RPMI7951 (cell line): ENCODE measurements around the gene C4orf50. TPM values are rescaled to one million over a fixed set of nuclear protein-coding genes. Genes with fewer than 3 reads are reported as not detected.
A peak's percentile ranks its signal among the peaks of the same experiment; 100 is the strongest.
"Not testable (repeated sequence)": the region's sequence is repeated elsewhere in the genome, so short reads cannot be mapped to it uniquely, and the experiment has no call there.

Source experiments
- DNase-seq: peaks from one replicate; pipeline ENCODE4 v3.0.0-alpha.2; 2012; ENCODE audit warnings: low read depth
- total RNA-seq: library from RNA; depleted of rRNA; stranded (reverse); fragments of >200 nt; shearing (Covaris generic); gene quantifications from 2 replicates; pipeline ENCODE4 v1.2.3, GENCODE V29; 2014

The C4orf50 gene
- total RNA-seq, 1 experiment from 2014 or later, result not detected

- DNase-seq, result no peak
These were observed 48.5 kb downstream of the C4orf50 start for GRCh38 chr4:5969777-5970176.

- no peak for DNase-seq
These were observed 48.9 kb downstream of the C4orf50 start for GRCh38 chr4:5969336-5969735.

DNA sequence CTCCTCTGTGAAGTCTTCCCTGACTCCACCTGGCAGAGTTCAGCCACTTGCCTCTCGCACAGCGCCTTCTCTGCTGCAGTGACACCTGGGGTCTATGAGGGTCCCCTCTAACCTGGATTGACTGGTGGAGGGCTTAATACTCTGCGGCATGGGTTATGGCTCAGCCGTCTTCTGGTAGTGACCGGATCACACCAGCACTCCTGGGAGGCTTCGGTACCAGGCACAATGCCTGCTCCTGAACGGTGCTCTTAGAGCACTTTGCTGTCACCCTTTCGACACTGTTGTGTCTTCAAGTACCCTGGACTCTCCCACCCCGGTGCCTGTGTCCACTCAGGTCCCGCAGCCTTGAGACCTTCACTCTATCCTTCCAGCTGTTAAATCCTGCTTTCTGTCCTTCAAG, 50.0 kb downstream of the C4orf50 start:
- DNase-seq, result no peak

- DNase-seq, result no peak
These were observed 50.4 kb downstream of the C4orf50 start for GRCh38 chr4:5967783-5968182.

- DNase-seq, result no peak
These were observed 53.0 kb downstream of the C4orf50 start for GRCh38 chr4:5965225-5965624.

- no peak for DNase-seq
These were observed 54.2 kb downstream of the C4orf50 start for GRCh38 chr4:5964030-5964429.

- DNase-seq, result no peak
These were observed 54.6 kb downstream of the C4orf50 start for GRCh38 chr4:5963611-5964010.

GRCh38 chr4:5962416-5962815, 55.8 kb downstream of the C4orf50 start:
- no peak for DNase-seq

GRCh38 chr4:5960252-5960880, 57.9 kb downstream of the C4orf50 start:
- no peak for DNase-seq

DNA sequence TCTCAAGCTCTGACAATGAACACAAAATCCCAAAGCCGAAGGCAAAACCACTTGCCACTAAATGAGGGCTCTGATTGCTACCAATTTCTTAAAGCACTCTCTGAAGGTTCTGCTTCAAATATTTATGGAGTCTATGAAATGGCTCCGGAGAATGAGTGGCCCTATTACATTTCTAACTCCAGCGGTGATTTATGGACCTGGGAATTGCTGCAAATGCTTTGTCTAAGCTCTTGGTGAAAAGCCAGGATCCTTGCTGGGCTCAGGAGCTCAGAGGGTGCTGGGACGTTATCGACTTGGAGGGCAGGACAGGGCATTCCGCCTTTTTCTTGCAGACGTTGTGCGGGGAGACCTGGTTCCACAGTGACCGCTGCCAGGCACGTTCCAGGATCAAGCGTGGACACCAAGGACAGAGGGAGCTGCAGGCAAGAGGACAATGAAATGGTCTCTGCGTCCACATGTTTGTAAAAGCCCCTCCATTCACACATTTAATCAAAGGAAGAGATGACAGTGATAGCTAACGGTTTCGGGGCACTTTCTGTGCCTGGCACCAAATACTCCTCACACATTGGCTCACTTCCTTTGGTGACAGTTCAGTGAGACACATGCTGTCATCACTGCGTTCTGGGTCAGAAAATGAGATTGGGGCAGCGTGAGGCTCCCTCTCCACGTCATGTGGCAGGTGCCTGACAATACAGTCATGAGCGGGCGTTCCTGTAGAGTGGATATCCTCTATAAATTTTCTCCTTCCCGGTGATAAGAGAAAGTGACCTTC, 58.8 kb downstream of the C4orf50 start:
- DNase-seq, result no peak

DNA sequence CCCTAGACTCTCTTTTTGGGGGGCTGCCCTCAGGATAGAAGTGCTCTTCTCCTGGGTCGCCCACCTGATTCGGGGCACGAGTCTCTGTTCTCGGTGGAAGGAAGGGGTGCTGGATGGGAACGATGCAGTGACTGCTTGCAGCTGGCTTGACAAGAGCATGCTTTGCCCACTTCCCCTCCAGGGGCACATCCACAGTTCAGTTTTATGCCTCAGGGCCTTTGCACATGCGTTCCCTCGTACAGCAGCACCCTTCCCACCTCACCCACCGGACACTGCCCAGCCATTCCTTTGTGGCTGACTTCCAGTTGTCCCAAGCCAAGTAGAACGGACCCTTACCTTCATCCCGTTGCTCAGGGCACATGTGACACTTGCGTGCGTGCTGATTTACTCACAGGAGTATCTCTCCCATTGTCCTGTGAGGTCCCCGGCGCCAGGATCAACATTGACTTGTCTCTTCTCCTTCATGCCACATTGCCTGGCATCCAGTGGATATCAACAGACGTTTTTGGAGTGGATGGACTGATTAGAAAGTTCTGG, 60.0 kb downstream of the C4orf50 start:
- DNase-seq, result no peak

DNA sequence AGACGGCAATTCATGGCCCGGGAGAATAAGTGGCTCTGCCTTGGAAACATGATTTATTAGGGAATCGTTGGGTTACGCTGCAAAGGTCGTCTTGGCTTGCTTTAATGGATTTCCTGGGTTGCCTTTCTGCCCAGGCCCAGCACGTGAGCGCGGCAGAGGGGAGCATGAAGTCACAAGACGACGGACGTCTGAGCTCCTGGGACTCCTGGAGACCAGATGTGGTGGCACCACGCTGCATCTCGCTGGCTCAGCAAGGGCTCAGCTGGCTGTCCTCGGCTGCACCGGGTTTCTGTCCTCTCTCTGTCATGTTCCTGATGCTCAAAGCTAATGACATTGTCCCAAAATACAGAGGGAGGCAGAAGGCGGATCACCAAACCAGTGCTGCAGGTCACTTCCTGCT, 61.2 kb downstream of the C4orf50 start:
- peak; percentile 4 for DNase-seq

DNA sequence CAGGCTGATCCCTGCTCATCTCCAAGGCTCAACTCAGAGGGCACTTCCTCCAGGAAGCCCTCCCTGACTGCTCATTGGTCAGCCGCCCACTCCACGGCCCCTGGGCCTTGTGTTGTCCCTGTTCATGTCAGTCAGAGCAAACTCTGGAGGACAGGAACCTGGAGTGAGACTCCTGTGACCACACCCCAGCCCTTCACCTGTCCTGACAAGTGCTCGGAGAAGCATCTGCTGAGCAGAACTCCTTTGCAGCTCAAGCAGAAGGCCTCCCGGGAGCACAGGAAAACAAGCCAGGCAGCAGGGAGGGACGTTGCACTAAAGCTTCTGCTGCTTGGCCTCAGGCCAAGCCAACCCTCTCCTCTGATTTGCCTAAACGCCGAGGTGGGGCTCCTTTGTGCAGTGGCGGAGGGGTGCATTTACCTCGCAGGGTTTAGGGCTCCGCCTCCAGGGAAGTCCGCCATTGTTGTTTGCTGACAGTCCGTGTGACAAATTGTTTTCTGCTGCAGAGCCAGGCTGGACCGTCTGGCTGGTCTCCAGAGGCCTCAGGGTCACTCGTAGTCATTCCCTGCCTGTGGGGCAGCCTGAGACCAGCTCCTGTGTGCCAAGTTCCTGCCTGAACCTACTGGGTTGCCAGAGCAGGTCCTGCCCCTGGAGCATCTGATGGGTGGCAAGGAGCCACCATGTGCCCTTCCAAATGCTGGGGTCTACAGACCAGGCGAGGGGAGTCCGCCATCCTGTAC, 61.8 kb downstream of the C4orf50 start:
- DNase-seq, result peak; percentile 35

DNA sequence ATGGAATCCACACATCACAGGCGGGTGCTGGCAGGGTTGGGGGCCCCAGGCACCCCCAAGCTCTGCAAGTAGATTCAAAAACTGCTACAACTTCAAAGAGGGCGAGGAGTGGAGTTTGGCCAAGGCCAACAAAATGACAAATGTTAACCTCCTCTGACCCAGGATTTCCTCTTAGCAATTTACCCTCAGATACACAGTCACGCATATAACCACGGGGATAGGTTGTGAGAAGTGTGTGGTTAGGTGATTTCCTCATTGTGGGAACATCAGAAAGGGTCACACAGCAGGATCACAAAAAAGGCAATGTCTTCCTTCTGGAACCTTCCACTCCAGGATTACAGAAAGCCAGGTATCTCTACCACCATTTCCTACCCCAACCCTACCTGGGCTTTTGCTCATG, 62.4 kb downstream of the C4orf50 start:
- peak; percentile 7 for DNase-seq

DNA sequence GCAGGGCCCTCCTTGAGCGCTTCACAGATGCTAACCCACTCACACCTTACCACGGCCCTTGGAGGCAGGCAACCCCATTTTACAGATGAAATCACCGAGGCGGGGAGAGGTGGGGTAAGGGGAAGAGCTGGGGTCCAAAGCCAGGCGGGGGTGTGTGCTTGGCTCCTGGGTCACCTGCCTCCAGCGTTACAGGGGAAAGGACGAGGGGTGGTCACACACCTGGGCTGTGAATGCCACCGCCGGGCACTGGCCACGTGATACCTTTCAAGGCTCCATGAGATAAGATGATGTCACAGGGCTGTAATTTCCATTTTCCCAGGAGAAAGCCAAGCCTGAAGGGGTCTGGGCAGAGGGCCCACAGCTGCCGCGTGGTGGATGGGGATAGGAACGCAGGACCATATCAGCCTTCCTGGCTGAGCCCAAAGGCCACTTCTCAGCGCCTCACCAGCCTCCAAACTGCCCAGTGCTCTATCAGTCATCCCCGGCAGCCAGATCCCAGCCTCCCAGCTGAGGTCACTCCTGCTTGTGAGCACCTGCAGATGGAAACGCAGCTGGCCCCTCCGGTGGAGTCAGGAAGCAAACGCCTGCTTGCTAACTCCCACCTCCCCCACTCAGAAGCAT, 62.9 kb downstream of the C4orf50 start:
- peak; percentile 7 for DNase-seq

GRCh38 chr4:5954056-5954760, 64.0 kb downstream of the C4orf50 start:
- DNase-seq, result no peak

DNA sequence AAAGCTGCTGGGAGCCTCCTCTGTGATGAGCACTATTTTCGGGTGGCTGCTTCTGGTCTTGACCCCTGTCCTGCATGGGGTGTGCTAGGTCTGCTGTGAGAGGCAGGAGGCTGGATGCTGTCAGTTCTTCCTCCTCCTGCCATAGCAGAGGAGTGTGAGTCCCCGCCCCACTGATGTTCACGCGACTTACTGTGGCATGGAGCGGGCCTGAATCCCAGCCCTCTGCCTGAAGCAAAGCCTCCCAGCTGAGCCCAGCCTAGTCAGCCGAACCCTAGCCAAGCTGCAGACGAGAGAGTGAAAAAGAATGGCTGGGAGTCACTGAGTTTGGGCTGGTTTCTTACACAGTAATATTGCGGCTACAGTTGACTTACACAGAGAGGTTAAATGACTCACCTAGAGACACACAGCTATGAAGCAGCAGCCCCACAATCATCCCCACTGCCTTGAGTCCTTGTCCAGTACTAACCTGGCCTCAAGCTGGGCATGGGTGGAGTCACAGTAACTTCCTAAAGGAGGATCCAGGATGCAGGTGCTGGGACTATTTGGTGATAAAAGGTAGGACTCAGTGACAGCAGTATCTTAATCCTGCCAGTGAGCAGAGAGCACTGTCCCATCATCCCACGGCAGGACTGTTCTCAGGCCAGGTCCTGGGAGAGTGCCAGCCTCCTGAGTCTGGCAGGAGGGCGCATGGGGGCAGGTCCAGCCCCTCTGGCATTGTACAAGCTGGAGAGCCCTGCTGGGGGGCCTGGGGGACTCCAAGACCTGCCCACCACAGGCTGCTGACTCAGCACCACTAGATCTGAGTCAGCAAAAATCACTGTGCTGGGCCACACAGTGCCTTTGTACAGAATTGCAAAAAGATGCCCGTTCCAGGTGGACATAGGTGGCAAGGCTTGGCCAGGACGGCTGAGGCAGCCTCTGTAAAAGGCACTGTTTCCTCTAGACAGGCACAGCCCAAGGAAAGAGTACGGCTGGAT, 65.0 kb downstream of the C4orf50 start:
- no peak for DNase-seq

- DNase-seq, result no peak
These were observed 65.8 kb downstream of the C4orf50 start for GRCh38 chr4:5952286-5952974.

DNA sequence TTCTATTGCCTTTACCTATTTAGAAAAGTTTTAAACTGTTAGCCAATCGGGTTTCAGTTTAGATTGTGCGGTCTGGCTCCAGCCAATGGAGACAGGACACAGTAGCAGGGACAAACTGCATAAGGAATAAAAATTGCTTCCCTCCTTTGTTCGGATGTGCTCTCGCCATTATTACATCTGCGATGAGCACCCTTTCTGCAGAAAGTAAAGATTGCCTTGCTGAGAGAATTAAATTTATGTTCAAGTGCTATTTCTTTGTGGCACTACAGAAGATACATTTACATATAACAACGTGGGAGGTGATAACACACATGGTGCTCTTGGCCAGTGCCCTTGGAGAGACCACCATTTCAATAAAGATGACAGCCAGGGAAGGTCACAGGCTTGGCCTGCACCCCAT, 71.6 kb downstream of the C4orf50 start:
- DNase-seq, result not testable (repeated sequence)

GRCh38 chr4:5945936-5946335, 72.3 kb downstream of the C4orf50 start:
- DNase-seq, result no peak
